HG03108 (cell line): Measurements from ENCODE around the gene MYF6.

Experiments used
- ATAC-seq: cut with Tn5 transposase; IDR thresholded peaks from one replicate; pipeline ENCODE4 v1.9.1; 2021; ENCODE audit warnings: moderate library complexity; ENCODE audit not compliant: unreplicated experiment

MYF6 gene

DNA sequence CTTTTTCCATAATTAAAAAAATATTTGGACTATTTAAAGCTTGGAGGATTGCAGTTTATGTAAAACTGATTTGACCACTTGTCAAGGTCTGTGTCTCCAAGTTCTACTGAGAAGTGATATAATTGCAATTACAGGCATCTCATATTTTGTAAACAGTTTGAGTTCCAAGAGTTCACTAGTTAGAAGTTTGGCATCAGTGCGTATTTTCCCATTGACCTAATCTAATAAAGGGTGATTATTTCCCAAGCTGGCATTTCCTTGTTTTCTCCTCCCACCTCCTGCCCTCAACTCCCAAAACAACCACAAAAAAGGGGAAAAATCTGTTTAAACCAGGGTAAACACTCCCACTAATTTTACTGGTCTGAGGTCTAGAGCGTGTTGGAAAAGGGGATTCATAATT lies 3.0 kb upstream of the MYF6 start:
- ATAC-seq: no peak

DNA sequence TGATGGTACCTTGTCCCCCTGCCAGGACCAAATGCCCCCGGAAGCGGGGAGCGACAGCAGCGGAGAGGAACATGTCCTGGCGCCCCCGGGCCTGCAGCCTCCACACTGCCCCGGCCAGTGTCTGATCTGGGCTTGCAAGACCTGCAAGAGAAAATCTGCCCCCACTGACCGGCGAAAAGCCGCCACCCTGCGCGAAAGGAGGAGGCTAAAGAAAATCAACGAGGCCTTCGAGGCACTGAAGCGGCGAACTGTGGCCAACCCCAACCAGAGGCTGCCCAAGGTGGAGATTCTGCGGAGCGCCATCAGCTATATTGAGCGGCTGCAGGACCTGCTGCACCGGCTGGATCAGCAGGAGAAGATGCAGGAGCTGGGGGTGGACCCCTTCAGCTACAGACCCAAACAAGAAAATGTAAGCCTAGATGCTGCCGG lies 410 bp downstream of the MYF6 start:
- ATAC-seq: no peak

DNA sequence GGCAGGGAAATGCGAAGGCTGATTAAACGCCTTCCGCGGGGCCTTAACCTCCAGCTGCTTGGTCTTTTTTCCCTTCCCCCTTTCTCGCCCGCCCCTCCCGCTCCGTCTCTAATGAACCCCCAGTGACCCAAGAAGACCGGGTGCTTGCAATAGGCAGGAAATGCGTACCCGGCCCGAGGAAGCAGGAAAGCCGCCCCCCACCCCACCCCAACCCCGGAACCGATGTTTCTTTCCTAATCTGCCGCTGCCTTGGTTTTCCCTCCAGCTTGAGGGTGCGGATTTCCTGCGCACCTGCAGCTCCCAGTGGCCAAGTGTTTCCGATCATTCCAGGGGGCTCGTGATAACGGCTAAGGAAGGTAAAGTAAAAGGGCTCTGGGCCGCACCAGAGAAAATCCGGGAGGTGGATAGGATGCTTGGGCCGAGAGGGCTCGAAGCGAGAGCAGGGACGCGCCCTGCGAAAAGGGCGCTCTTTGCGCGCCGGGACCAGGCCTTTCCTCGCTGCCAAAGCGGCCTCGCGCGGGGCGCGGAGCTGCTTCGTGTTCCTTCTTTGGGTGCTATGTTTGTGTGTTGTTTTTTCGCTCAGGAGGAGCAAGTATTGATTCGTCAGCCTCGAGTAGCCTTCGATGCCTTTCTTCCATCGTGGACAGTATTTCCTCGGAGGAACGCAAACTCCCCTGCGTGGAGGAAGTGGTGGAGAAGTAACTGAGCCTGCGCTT lies 983 bp downstream of the MYF6 start:
- ATAC-seq: no peak

DNA sequence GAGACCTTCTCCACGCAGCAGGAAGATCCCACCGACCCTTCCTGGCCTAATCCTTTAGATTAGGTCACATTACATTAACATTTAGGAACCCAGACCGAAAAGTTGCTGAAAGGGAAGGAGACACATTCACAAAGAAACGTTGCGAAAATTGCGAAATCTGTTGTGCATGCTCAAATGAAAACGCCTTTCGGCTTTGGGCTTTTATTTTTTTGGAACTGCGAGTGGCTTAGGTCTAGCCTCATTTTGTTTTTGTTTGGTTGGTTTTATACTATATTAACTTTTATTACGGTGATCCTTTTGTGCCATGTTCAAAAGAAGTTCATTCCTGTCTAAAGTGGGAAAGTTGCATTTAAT lies 1.5 kb downstream of the MYF6 start:
- no peak for ATAC-seq

DNA sequence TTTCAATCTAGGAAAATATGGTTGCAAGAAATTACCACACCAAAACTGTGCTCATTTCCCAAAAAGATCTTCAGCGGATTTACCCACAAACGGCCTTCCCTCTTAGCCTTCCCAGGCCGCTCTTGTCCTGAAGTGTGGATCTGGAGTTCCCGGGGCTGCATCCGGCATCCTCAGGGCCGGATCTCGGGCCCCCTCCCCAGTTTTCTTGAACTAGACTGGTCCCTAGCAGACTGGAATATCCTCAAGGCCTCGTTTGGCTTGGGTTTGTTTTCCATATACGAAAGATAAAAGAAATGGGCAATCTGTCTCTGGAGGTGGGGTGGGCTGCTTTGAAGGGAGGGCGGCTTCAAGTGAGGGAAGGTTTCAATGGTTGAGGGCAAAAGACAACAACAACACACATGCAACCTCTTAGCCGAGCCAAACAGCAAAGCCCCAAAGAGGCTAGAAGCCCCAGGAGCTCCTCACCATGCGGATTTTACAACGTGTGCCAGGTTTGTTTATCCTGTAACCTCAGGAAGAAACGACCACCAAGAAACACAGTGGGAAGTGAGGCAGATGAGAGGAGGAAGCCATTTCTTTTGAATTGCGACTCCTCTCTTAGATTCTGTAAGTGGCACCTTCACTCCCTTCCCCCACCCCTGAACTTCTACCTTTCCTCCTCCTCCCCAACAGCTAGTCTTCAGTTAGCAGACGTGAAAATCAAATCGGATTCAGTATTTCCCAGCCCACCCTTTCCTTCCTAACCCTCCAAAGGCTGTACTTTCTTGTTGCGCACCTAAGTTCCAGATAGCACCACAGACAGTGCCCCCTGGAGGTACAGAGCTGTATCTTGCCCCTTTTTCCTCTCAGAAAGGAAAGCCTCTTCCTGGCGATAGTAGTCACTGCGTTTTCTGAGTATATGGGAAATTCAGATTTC lies 2.6 kb downstream of the MYF6 start:
- ATAC-seq: no peak

DNA sequence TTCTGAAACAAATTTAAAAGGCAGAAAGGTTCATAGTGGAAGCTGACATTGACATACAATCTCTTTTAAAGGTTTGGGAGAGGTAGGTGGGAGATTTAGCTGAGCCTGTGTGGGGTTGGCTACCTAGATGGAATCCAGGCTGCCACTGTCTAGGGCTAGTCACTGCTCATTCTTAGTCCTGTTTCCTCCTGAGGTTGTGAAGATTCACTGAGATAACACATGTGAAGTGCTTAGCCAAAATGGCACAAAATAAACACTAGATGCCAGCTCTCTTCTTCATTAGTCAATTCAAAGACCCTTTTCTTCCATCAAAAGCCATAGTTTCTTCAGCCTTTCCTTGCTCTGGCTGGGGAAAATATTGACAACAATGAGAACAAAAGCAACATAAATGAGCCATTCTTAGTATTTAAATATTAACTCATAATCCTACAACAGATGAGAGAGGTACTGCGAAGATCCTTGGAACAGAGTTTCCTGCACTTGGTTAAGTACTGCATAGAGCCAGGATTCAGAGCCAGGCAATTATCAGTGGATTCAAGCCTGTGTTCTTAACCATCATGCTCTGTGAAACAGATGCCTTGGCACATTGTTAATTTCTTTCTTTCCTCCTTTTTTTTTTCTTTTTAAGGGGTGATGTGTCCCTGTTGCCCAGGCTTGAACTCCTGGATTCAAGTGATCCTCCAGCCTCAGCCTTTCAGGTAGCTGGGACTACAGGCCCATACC lies 3.5 kb downstream of the MYF6 start:
- no peak for ATAC-seq

DNA sequence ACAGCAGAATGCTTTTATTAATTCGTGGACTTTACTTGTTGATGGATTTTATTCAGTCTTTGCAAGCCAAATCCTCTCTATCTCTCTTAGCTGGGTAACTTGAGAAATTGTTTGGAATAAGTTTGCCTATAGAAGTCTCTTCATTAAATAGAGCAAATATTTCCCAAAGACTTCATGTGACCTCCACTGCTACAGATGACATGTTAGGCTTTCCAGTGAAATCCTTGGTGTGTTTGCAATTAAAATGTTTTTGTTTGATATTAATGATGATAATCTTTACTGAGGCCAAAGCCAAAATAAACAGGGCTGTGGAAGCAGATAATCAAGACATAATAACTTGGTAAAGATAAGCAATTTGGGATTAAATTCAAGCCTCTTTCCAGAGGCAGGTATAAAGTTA lies 4.4 kb downstream of the MYF6 start:
- no peak for ATAC-seq

DNA sequence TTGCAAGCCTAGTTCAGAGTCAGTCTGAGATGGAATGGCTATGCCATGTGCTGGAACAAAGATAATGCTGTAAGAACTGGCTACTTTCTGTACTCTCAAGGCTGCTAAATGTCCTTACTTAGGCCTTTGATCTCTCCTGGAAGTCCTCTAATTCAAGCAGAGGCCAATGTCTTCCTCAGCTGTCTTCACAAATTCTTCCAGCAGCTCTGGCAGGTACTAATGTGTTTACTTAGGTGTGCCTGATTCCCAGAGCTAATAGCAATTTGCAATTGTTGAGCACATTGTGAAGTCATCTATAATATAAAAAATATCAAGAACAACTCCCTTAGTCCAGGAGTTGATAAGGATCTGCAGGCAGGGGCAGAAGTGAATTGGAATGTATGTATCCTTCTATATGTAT lies 5.4 kb downstream of the MYF6 start:
- ATAC-seq: no peak

DNA sequence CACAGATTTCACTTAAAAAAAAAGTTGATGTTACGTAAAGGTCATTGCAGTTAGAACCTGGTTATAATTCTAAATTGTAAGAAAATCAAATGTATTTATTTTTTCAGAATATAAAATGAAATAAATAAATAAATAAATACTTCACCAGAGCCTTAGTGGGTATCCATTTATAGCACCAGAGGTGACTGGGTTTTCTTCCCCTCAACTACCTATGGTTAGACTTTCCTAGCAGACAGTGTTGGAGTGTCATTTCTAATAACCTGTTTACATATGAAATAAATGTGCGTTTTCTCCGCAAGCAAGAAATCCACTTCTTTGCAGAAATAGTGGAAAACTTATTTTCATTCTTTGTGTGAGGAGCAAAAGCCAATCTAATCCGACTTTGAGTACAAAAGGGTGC lies 6.0 kb downstream of the MYF6 start:
- ATAC-seq: no peak

DNA sequence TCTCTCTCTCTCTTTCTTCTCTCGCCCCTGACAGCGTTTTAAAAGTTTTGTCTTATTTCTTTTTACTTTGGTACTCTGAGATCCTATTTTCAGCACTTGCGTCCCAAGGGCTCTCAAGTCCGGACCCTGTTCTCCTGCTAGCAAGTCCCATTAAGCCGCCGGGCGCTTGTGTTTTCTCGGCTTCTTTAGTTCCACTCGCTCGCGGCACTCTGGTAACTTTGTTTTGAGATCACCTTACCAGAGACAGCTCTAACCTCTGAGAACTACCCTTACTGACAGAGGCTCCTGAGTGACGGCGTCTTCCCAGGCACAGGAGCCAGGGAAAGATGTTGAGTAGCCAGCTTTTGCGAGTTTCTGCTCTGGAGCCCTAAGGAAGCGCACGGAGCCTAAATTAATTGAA lies 6.6 kb downstream of the MYF6 start:
- no peak for ATAC-seq

DNA sequence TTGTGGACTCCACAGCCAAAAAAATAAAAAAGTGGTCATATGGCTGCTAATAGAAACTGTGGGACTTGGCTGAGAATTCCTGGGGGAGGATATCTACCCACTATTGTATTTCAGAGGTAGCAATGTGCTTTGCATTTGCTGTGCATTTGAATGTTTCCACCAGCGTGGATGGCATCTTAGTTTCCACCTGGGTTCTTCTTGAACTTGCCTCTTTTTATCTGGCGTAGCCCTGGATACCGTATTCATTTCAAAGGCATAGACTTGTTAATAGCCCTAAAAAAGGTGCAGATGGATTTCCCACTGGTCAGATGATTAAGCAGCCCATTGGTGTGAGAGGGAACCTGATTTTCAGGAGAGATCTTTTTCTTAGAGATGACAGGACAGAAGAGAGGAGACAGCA lies 7.4 kb downstream of the MYF6 start:
- no peak for ATAC-seq

DNA sequence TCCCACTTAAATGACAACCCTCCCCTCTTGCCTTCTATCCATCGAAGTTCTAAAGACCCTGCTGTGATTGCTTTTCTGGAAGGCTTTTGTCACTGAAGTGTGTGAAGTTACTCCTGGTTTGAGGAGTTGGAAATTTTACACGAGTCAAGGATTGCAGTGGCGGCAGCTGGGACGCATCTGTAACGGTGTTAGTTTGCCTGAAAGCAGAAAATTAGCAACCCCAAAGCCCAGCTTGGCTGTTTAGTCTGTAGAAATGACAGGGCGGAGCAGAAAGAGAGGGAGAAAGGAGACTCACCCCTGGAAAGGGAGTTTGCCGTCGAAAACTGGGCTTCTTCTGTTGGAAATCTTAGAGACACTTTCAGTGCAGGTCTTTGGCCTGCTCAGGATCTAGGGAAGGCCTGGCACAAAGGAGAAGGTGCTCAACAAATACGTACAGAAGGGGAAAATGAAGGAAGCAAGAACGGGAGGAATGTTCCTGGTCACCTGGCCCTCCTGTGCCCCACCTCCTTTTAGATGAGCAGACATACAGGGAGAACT lies 8.3 kb downstream of the MYF6 start:
- no peak for ATAC-seq

DNA sequence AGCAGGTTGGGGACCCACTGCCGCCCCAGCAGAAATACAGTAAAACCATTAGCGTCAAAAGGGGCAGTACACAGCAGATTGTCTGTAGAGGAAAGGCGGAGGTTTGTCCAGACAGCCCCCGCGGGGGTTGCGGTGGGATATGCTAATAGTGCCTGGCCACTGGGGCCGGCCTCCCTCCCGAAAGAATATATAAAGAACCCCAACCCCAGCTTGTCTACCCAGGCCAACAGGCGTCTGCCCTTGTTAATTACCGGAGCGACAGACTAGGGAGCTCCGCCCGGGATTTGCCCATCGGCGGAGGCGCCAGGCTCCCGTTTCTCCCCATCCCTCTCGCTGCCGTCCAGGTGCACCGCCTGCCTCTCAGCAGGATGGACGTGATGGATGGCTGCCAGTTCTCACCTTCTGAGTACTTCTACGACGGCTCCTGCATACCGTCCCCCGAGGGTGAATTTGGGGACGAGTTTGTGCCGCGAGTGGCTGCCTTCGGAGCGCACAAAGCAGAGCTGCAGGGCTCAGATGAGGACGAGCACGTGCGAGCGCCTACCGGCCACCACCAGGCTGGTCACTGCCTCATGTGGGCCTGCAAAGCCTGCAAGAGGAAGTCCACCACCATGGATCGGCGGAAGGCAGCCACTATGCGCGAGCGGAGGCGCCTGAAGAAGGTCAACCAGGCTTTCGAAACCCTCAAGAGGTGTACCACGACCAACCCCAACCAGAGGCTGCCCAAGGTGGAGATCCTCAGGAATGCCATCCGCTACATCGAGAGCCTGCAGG lies 9.4 kb downstream of the MYF6 start, which contains the start of gene MYF5:
TSS of gene MYF5 (plus strand) at position 217 of the 774 bp plus-strand sequence. CDS start at position 369, 152 bp downstream.
- no peak for ATAC-seq

DNA sequence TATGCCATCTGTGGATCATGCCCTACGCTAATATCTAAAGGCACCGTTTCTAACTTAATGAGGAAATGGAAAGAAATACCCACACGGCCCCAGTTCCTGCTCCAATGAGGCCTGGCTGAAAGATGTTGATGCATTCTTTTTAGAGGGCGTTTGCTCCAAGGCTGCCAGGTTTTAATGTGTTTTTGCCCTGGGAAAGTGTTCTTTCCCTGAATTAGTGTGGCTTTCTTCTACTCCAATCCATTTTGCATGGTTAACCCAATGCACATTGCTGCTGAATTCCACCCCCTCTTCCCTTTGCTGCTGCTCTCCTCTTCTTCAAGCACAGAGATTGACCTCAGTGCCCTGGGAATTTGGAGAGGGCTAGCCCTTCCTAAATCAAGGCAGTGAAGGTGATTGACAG lies 10.4 kb downstream of the MYF6 start:
- ATAC-seq: no peak

DNA sequence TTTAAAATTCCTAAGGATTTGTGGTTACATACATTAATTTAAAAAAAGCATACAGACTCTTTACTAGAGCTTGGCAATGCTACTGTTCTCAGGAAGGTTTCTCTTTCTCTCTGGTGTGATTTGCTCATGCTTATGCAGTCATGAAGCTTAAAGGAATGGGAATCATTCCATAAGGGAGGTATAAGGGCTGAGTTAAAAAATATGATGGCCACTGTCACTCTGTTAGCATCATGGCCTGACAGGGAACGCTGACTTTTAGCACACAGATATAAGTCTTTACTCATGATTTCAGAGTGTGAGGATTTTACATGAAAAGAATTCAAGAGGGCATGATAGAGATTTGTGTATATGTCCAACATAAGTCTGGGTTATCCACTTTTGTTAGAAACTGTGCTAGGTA lies 13.1 kb downstream of the MYF6 start:
- no peak for ATAC-seq

DNA sequence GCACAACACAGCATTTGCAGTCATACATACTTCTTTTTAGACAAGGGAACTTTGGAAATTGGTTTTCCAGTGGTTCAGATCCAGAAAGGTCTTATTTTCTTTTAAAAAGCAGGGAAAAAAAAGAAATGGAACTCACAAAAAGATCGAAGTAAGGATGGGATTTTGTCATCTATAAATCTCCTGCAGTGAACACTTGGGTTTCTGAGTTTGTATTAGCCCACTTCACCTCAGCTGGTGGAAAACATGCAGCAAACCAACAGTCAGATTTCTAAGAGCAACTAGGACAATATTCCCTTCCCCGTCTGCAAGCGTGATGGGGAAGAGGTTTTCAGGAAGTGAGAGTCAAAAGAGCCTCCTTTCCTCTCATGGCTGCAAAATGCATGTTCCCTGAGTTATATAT lies 13.9 kb downstream of the MYF6 start:
- ATAC-seq: no peak

DNA sequence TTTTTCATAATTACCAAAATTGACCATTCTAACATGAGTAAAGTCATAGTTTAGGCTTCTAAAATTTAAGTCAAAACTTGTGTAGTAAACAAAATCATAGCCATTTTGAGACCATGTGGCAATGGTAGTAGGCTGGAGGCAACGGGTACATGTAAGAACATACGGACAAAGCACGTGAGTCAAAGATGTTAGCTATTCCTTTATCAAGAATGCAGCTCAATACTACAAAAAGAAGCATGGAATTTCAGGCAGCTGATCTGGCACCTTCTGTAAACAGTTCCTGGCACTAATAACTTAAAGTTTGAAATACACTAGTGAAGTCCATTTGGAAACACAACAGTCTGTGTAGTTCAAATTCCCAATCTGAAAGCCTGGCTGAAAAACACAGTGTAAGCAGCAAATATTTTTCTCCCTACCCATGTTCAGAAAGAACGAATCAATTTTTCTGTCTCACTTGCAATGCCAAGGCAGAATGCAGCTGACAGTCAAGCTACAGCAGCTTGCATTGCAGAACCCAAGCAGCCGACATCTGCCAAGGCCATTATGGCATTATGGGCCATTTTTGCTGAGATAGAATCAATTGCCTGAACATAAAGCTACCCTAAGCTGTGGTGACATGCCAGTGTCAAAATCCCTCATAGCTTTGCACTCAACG lies 38.5 kb downstream of the MYF6 start:
- no peak for ATAC-seq

DNA sequence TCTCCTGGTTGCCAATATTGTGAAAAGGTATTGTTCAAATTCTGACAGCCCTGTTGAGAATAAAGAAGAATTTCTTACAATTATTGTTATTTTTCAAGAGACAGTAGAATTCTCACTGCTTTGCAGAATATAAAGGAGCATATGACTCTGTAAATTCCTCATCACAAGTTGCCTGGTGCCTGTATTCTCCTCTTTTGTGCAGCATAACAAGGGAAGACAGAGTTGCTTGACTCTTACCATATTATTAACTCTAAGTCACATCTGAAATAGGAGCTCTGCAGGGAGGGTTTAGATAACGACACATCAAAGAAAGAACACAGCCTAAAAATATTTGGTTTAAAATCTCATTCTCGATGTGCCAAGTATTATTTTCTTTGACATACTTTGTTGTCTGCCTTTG lies 40.4 kb downstream of the MYF6 start:
- ATAC-seq: no peak

DNA sequence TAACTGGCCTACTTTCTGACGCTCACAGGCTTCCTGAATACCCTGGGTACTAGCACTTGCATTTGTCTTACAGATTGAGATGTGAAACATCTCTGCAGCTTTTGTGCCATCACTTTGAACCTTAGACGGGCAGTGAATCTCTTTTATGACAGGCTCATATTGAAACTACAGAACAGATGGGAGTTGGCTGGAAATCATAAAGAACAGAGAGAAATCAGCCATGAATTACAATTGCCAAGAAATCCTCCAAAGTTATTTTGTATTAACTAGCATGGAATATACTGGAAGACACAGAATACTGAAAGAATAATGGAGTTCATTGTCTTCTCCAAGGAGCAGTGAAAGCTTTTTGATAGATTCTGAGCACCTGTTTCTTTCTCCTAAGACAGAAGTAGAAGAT lies 42.0 kb downstream of the MYF6 start:
- ATAC-seq: no peak

DNA sequence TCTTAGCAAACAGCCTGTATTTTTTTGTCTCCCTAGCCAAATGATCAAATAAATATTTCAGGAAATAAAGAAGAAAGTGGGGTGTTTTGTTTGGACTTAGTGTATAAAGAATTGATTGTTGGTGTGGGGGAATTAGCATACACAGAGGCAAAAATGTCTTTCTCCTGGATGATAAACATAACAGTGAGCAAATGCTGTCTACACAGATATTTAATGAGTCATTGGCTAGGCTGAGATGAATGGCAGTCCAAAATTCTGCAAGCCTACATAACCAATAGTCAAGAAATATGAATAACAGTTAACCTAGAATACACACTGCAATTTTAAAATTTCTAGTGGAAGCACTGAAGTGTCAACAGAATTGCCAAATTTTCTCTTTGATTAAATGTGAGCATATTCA lies 45.0 kb downstream of the MYF6 start:
- no peak for ATAC-seq
